HG03139 (cell line): ENCODE measurements around the gene ACTN1.

Source experiments
- ATAC-seq: cut with Tn5 transposase; IDR thresholded peaks from one replicate; pipeline ENCODE4 v1.9.1; 2021; ENCODE audit not compliant: unreplicated experiment

The ACTN1 gene

GRCh38 chr14:68891851-68892660 is 87.0 kb downstream of the ACTN1 start:
- no peak for ATAC-seq

- ATAC-seq: no peak
These were observed 88.8 kb downstream of the ACTN1 start for GRCh38 chr14:68890173-68890931.

GRCh38 chr14:68888883-68889282 is 90.2 kb downstream of the ACTN1 start:
- no peak for ATAC-seq

GRCh38 chr14:68888025-68888850 is 90.9 kb downstream of the ACTN1 start:
- no peak for ATAC-seq

- ATAC-seq: no peak
These were observed 93.0 kb downstream of the ACTN1 start for GRCh38 chr14:68886109-68886434.

GRCh38 chr14:68885226-68886108 is 93.6 kb downstream of the ACTN1 start:
- no peak for ATAC-seq

GRCh38 chr14:68884031-68885030 is 94.8 kb downstream of the ACTN1 start:
- no peak for ATAC-seq

- ATAC-seq: no peak
These were observed 96.9 kb downstream of the ACTN1 start for GRCh38 chr14:68882235-68882634.

GRCh38 chr14:68881396-68881795 is 97.7 kb downstream of the ACTN1 start:
- ATAC-seq: no peak

GRCh38 chr14:68880581-68881105 is 98.5 kb downstream of the ACTN1 start:
- ATAC-seq: no peak

- ATAC-seq: no peak
These were observed 99.1 kb downstream of the ACTN1 start for GRCh38 chr14:68879841-68880575.

- no peak for ATAC-seq
These were observed 99.8 kb downstream of the ACTN1 start for GRCh38 chr14:68879321-68879781.

GRCh38 chr14:68878908-68879307 is 100.2 kb downstream of the ACTN1 start:
- no peak for ATAC-seq

GRCh38 chr14:68877993-68878575 is 101.0 kb downstream of the ACTN1 start:
- ATAC-seq: no peak

- ATAC-seq: no peak
These were observed 102.1 kb downstream of the ACTN1 start for GRCh38 chr14:68876976-68877375.

- no peak for ATAC-seq
These were observed 104.4 kb downstream of the ACTN1 start for GRCh38 chr14:68874746-68875155.

- ATAC-seq: no peak
These were observed 105.7 kb downstream of the ACTN1 start for GRCh38 chr14:68873376-68873775.

- ATAC-seq: no peak
These were observed 107.7 kb downstream of the ACTN1 start for GRCh38 chr14:68871392-68871791.
